ENCODE data around the gene DENND2A. TPM values are rescaled to one million over a fixed set of nuclear protein-coding genes. Genes with fewer than 3 reads are reported as not detected.
"Not testable (repeated sequence)": the region's sequence is repeated elsewhere in the genome, so short reads cannot be mapped to it uniquely, and the experiment has no call there.

DENND2A gene
- total RNA-seq, 1 donor from 2014 or later, result 6.3 TPM

- DNase-seq (ENCODE audit: low spot score), result peak; percentile 57
Measured at GRCh38 chr7:140646931-140647647, 6.5 kb upstream of the DENND2A start.

GRCh38 chr7:140645166-140645900 is 4.7 kb upstream of the DENND2A start:
- DNase-seq (ENCODE audit: low spot score), result no peak

GRCh38 chr7:140644761-140645160 is 4.1 kb upstream of the DENND2A start:
- DNase-seq (ENCODE audit: low spot score), result not testable (repeated sequence)

GRCh38 chr7:140643416-140643815 is 2.8 kb upstream of the DENND2A start:
- DNase-seq (ENCODE audit: low spot score), result no peak

- DNase-seq (ENCODE audit: low spot score), result peak; percentile 92
Measured at GRCh38 chr7:140641524-140642195, 1.0 kb upstream of the DENND2A start.

- DNase-seq (ENCODE audit: low spot score), result peak; percentile 59
Measured at GRCh38 chr7:140640060-140640637, 464 bp downstream of the DENND2A start.

- peak; percentile 80 for DNase-seq (ENCODE audit: low spot score)
Measured at GRCh38 chr7:140639366-140640053, 1.1 kb downstream of the DENND2A start.

- DNase-seq (ENCODE audit: low spot score), result peak; percentile 66
Measured at GRCh38 chr7:140638173-140638791, 2.3 kb downstream of the DENND2A start.

- DNase-seq (ENCODE audit: low spot score), result no peak
Measured at GRCh38 chr7:140637400-140637799, 3.2 kb downstream of the DENND2A start.

- no peak for DNase-seq (ENCODE audit: low spot score)
Measured at GRCh38 chr7:140635816-140636215, 4.8 kb downstream of the DENND2A start.

GRCh38 chr7:140635345-140635744 is 5.3 kb downstream of the DENND2A start:
- no peak for DNase-seq (ENCODE audit: low spot score)

GRCh38 chr7:140631602-140632001 is 9.0 kb downstream of the DENND2A start:
- peak; percentile 59 for DNase-seq (ENCODE audit: low spot score)

- DNase-seq (ENCODE audit: low spot score), result no peak
Measured at GRCh38 chr7:140631021-140631420, 9.6 kb downstream of the DENND2A start.

- peak; percentile 99 for DNase-seq (ENCODE audit: low spot score)
Measured at GRCh38 chr7:140625908-140626868, 14.4 kb downstream of the DENND2A start.

GRCh38 chr7:140625192-140625558 is 15.4 kb downstream of the DENND2A start:
- DNase-seq (ENCODE audit: low spot score), result not testable (repeated sequence)

GRCh38 chr7:140624392-140625191 is 16.0 kb downstream of the DENND2A start:
- DNase-seq (ENCODE audit: low spot score), result peak; percentile 68

GRCh38 chr7:140623980-140624379 is 16.6 kb downstream of the DENND2A start:
- DNase-seq (ENCODE audit: low spot score), result peak; percentile 64

GRCh38 chr7:140621401-140622021 is 19.1 kb downstream of the DENND2A start:
- no peak for DNase-seq (ENCODE audit: low spot score)

Measured in umbilical cord (tissue), 2 donors.